Stimulated activated CD8-positive, alpha-beta memory T cell treated with anti-CD3 and anti-CD28 coated beads, Interleukin-15, amount 100 ng/mL, for 48 hours (primary cell): ENCODE data around the gene MRTFA.
"Not testable (repeated sequence)": the region's sequence is repeated elsewhere in the genome, so short reads cannot be mapped to it uniquely, and the experiment has no call there.

ENCODE experiments used
- DNase-seq, 2 donors: peaks; one replicate each; pipeline ENCODE4 v3.0.0-alpha.2; 2020; ENCODE audit warnings: low read depth in 2 of 2

Gene MRTFA

DNA sequence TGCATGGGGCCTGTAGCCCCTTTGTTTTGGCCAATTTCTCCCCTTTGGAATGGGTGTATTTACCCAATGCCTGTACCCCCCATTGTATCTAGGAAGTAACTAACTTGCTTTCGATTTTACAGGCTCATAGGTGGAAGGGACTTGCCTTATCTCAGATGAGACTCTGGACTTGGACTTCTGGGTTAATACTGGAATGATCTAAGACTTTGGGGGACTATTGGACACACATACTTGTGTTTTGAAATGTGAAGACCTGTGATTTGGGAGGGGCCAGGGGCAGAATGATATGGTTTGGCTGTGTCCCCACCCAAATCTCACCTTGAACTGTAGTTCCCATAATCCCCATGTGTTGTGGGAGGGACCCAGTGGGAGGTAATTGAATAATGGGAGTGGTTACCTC lies 82.5 kb downstream of the MRTFA start:
- not testable (repeated sequence) for DNase-seq

DNA sequence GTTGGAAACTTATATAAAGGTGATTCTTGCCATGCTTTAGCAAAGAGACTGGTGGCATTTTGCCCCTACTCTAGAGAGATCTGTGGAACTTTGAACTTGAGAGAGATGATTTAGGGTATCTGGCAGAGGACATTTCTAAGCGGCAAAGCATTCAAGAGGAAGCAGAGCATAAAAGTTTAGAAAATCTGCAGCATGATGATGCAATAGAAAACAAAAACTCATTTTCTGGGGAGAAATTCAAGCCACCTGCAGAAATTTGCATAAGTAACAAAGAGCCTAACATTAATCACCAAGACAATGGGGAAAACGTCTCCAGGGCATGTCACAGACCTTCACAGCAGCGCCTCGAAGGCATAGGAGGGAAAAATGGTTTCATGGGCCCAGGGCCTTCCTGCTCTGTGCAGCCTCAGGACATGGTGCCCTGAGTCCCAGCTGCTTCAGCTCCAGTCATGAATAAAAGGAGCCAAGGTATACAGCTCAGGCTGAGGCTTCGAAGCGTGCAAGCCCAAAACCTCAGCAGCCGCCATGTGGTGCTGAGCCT lies 83.4 kb downstream of the MRTFA start:
- no peak for DNase-seq

DNA sequence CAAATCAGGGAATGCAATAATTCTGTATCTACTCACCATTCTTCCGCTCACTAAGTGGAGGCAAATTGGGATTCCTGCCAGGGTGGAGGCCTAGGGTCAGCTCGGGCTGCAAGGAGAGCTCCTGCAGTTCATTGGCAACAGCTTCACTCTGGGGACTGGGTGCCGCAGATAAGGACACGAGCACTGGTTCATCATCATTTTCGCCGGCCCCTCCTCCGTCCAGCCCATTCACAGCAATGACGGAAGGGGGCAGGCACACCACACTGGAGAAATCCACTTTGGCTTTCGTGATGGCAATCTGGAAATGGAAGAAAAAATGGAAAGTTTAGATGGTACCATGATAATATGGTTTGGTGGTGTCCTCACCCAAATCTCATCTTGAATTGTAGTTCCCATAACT lies 84.4 kb downstream of the MRTFA start:
- no peak for DNase-seq

DNA sequence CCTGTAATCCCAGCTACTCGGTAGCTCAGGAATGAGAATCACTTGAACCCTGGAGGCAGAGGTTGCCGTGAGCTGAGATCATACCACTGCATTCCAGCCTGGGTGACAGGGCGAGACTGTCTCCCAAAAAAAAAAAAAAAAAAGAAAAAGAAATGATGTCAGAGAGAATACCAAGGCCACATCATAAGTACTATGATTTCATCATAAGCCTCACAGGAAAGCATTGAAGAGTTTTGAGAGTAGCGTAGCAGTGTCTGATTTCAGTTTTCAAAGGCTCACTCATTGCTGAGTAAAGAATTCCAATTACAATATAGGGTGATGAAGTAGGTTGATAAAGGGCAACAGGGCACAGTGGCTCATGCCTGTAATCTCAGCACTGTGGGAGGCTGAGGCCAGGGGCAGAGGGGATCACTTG lies 88.8 kb downstream of the MRTFA start:
- no peak for DNase-seq

DNA sequence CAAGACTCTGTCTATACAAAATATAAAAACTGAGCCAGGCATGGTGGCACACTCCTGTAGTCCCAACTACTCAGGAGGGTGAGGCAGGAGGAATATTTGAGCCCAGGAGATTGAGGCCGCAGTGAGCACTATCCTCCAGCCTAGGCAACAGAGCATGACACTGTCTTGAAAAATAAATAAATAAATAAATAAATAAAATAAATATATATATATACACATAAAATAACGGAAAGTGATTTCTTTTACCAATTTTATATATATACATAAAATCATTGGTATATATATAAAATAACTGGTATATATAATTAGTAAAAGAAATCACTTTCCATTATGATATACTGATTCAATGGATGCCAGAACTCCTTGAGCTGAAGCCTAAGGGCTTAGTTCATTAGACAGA lies 91.8 kb downstream of the MRTFA start:
- no peak for DNase-seq

DNA sequence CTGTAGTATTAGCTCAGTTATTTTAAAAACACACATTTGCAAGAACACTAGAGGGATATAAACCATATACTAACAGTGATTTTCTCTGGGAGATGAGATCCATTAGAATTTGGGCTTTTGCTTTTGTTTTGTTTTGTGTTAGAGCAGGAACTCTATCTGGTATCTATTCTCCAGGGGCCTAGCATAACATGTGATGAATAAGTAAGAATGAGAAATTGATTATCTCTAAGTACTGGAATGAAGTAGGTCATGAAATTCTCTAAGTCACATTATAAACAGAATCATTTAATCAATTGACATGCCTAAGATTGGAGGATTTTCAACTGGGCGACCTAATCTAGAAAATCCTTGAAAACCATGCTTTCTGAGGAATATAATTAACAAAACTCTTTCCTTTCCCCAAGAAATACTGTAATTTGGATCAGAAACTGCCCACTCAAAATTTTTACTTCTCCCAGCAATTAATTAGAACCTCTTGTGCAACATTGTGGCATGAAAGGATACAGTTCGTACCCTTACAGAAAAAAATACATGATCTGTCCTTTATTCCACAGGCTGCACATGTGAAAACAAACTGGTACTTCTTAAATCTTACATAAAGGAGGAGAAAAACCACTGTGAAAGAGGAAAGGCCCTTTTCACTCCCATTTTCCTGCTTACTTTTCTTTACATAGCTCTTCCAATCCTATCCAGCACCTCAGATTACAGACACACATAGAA lies 93.5 kb downstream of the MRTFA start:
- DNase-seq: no peak

DNA sequence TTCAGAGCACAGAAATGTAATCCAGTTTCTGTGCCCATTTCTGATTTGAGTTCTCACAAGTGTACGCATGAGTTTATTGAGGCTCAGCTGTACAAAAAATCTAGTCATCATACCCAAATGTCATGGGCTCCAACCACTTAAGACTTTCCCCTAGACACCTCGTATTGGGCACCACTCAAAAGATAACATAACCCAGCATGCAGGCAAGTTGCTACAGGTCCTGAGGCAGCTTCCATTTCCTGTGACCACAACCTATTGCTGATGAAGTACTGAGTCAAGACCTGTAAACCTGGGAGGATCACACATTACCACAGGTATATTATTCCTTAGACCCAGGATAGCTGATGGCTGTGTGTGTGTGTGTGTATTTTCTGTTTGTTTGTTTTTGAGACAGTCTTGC lies 95.2 kb downstream of the MRTFA start:
- DNase-seq: no peak

DNA sequence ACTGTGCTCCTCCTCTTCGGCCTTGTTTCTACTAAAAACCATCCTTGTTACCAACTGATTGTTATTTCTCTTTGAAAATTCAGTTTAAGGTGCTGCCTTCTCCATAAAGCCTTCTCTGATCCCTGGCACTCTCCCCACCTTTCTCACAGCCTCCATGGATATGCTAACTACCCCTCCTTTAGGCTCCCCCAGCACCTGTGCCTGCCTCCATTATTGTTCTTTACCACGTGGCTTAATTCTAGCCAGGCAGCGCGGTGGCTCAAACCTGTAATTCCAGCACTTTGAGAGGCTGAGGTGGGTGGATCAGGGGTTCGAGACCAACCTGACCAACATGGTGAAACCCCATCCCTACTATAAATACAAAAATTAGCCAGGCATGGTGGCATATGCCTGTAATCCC lies 96.3 kb downstream of the MRTFA start:
- DNase-seq: no peak

DNA sequence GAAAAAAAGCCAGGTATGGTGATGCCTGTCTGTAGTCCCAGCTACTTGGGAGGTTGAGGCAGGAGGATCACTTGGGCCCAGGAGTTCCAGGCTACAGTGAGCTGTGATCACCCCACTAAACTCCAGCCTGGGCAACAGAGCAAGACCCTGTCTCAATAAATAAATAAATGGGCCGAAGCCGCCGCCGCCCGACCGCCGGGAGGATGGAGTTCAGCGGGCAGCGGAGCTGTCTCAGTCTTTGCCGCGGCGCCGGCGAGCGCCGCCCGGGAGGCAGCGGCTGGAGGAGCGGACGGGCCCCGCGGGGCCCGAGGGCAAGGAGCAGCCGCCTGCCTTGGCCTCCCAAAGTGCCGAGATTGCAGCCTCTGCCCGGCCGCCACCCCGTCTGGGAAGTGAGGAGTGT lies 100.4 kb downstream of the MRTFA start:
- not testable (repeated sequence) for DNase-seq

DNA sequence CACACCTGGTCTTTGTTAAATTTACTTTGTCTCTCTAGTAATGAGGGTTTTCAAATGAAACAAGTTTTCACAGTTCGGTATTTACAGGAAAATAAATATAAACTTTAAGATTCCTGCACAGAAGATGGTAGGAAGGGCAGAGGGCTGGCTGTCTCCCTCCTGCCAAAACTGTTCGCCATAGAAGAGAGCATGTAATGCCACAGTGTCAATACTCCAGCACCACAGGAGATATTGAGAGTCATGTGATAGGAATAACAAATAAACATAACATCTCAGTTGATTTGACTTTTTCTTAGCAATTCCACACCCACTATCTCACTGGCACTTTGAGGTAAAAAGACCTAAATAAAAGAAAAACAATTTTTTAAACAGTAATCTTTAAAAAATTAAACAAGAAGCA lies 100.9 kb downstream of the MRTFA start:
- no peak for DNase-seq

DNA sequence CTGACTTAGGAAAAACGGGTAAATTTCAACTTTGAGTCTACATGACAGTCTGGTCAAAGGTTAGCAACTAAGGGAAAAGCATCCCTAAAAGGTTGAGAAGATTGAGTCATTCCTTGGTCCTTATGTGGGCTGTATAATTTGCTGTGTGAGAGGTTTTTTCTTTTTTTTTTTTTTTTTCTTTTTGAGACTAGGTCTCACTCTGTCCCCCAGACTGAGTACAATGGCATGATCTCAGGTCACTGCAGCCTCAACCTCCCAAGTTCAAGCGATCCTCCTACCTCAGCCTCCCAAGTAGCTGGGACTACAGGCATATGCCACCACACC lies 101.4 kb downstream of the MRTFA start:
- no peak for DNase-seq

DNA sequence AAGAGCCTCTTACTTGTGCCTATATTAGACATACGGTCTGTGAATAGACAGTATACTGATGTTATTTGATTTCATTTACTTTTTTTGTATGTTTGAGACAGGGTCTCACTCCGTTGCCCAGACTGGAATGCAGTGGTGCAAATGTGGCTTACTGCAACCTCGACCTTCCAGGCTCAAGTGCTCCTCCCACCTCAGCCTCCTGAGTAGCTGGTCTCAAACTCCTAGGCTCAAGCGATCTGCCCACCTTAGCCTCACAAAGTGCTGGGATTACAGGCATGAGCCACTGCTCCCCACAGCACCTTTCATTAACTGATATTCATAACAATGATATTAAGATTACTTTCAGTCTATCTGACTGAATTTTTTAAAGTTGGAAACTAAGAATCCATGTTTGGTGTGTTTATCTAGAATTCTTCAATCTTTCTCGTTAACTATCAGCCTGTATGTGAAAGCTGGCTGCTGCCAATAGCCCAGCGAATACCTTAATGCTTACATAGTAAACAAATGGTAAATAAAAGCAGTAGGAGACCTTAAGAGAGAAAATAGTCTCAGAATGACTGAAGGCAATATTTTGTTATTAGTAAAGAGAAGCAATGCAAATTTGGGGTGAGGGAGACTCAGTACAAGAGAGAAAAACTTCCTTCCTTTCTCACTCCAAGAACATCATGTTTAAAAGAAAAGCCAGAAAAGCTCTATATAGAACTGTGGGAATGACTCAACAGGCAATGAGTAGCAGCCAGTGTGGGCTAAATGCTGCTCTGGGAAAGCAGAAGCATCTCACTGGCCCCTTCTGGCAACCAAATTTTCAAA lies 101.9 kb downstream of the MRTFA start:
- no peak for DNase-seq

DNA sequence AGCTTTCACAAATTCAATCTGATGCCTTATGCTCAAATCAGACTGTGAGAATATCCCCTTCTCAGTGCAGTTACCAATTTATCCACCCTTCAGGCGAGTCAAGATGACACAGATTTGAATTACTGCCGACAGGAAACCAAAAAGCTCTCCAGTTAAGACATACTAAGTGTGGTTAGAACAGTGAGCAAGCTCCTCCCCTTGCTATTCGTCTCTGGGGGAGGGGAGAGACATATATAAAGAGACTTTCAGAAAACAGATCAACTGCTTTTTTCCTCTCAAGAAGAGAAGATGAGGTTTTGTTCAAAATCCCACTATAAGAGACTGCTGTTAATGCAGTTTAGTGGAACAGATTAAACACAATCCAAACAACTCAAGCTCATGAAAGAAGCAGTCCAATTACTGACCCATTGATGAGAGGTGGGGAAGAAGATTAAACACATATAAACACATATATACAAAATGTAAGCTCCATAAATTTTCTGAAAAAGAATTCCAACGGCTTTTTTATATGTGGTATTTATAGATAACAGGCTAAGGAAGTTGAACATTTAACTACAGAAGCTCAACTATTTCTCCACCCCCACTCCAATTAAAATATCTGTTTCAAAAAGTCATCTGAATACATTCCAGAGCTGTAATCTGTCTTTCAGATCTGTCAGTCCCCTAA lies 102.7 kb downstream of the MRTFA start:
- peak; percentile 27 to 45 for DNase-seq

DNA sequence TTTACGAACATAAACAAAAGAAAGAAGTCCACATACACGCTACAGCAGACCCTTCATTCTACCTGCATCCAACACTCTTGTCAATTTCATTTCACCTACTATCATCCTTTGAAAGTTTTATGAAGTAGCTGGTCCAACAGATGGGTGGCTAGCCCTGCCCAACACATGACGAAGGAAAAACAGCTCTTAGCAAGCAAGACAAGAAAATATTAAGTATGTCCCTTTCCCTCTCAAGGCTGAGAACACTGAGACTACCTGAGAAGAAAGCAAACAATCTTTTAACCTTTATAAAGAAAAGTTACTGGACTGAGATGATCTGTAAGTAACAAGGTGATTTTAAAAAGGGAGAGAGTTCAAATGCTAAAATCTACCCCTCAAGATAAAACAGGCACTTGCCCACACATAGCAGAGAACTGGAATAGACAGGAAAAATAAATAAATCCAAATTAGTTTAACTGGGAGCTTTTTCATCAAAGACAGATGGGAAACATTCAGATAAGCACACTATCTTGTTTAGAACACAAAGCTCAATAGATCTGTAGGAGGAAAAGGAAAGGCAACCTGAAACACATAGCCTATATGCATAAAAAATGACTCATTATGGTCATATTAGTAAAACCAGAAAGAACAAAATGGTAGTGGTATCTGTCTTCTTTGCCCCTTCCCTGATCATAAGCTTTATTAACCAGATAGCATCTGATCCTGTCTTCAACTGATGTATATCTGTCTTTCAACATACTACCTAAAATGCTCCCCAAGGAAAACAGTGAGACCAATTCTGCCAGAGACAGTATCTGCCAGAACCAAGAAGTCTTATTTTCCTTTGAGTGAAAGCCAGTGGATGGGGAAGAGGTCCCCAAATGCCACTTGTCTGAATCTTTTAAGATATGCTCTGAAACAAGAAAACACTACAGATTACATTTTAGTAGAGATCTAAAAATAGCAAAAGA lies 104.3 kb downstream of the MRTFA start:
- DNase-seq: no peak

DNA sequence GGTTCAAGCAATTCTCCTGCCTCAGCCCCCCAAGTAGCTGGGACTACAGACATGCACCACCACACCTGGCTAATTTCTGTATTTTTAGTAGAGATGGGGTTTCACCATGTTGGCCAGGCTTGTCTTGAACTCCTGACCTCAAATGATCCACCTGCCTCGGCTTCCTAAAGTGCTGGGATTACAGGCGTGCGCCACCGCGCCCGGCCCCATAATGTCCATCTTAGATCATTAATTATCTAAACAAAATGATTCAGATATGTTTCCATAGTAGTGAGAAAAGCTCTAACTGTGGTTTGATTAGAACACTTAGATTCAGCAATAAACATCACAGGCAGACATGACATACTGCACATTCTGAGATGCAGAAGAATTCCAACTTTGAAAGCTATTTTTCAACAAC lies 106.1 kb downstream of the MRTFA start:
- DNase-seq: not testable (repeated sequence)

DNA sequence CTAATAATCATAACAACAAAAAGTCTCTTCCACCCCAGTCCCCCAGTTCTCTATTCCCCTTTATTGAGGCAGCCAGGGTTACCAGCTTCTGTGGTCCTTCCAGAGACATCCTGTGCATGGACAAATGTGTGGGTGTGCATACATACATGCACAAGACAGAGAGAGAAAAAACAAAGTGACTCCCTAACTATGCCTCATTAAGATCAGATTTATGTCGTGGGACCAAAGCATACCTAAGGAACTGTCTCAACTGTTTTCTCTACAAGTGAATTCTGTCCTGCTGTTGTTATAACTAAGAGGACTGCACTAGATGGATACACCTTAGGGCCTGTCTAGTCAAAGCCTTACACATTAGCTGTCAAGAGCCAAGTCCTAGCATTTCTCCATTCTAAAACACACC lies 106.7 kb downstream of the MRTFA start:
- no peak for DNase-seq

DNA sequence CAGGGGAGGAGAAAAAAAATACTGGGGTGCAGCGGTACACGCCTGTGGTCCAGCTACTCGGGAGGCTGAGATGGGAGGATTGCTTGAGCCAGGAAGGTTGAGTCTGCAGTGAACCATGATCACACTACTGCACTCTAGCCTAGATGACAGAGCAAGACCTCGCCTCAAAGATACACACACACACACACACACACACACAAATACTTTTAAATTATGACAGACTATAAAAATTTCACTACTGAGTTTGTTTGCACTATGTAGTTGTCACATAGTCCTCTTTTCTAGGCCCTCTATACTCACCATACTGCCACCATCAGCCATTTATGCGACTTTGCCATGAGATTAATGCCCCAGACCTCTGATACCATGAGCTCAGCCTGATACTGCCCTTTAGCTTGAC lies 109.6 kb downstream of the MRTFA start:
- DNase-seq: no peak

DNA sequence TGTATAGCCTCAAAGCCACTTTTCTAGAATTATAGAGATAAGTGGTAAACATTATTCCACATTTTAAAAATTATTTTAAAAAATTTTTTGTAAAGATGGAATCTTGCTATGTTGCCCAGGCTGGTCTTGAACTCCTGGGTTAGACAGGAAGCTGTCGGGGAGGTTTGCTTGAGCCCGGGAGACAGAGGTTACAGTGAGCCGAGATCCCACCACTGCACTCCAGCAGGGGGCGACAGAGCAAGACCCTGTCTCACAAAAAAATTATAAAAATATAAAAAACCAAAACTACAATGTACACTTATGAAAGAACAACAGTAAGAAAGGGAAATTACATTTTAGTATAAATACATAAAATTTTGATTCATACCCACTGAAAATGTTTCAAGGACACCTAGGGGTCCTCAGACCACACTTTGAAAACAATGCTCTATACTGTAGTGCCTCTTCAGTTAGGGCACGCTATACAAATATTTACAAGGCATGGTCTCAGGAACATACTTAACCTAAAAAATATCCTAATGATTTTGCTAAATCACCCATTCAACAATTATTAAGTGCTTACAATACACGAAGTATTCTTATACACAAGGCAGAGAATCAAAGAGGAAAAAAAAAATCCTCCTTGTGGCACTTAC lies 111.2 kb downstream of the MRTFA start:
- DNase-seq: peak; percentile 40 to 50

DNA sequence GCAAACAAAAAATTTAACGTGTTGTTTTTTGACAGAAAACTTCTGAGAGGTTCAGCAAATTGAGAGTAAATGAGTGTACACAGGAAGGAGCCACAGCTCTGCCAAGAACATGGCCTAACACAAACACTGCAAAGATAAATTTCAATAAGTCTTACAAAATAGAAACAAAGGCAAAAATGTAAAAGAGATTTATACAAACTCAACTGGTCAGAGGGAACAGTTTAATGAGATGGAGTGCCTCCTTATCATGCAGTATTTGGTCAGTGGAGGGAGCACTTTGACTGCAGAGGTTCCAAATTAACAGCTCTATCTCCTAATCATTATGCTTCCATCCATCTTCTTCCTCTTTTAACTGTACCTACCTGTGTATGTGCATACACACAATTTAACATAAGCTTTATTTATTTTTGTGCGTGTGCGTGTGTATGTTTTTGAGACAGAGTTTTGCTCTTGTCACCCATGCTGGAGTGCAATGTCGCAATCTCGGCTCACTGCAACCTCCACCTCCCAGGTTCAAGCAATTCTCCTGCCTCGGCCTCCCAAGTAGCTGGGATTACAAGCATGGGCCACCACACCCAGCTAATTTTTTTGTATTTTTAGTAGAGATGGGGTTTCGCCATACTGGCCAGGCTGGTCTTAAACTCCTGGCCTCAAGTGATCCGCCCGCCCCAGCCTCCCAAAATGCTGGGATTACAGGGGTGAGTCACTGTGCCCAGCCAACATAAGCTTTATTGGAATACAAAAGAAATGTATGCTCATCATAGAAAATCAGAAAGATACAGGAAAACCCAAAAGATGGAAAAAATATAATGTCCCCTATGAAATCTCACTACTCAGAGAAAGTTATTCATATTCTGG lies 111.9 kb downstream of the MRTFA start:
- no peak for DNase-seq

DNA sequence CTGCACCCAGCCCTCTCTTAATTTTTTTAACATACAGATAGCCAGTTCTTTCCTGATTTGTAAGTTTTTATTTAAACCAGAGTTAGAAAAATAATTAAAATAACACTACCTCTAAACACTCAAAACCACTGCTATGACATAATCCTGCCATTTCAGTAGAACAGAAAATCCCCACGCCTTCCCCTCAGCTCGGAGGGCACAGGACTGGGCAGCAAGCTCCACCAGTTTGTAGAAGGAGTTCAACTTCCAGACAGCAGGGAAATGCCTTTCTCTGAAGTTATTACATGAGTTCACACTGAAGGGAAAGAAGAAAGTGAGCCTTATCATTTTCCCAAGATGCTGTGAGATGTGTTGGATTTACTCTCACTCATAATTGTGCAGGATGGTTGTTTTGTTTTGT lies 114.4 kb downstream of the MRTFA start:
- DNase-seq: no peak
